ENCODE data around the gene TMEM143.

- TF ChIP-seq, protein P1, sequence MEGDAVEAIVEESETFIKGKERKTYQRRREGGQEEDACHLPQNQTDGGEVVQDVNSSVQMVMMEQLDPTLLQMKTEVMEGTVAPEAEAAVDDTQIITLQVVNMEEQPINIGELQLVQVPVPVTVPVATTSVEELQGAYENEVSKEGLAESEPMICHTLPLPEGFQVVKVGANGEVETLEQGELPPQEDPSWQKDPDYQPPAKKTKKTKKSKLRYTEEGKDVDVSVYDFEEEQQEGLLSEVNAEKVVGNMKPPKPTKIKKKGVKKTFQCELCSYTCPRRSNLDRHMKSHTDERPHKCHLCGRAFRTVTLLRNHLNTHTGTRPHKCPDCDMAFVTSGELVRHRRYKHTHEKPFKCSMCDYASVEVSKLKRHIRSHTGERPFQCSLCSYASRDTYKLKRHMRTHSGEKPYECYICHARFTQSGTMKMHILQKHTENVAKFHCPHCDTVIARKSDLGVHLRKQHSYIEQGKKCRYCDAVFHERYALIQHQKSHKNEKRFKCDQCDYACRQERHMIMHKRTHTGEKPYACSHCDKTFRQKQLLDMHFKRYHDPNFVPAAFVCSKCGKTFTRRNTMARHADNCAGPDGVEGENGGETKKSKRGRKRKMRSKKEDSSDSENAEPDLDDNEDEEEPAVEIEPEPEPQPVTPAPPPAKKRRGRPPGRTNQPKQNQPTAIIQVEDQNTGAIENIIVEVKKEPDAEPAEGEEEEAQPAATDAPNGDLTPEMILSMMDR (IDR thresholded peaks at IDR 0.05; ENCODE audit: low read depth, low read length), result no peak
- TF ChIP-seq EZH2phosphoT487 (IDR thresholded peaks at IDR 0.05; ENCODE audit: low read depth), result no peak
These were observed 7.2 kb upstream of the TMEM143 start for GRCh38 chr19:48370955-48371354.

All from OCI-LY3 (cell line).